ENCODE results near the gene BTNL9. TPM values are rescaled to one million over a fixed set of nuclear protein-coding genes. Genes with fewer than 3 reads are reported as not detected.
"Not testable (repeated sequence)": the region's sequence is repeated elsewhere in the genome, so short reads cannot be mapped to it uniquely, and the experiment has no call there.

Gene BTNL9
- total RNA-seq, 1 donor from 2014 or later = under 0.01 TPM

GRCh38 chr5:181060924-181061323 lies 20.9 kb downstream of the BTNL9 start:
- no peak for DNase-seq (ENCODE audit: low read depth in 2 of 2)

GRCh38 chr5:181061645-181062044 lies 21.6 kb downstream of the BTNL9 start:
- no peak for DNase-seq (ENCODE audit: low read depth in 2 of 2)

GRCh38 chr5:181062631-181063030 lies 22.6 kb downstream of the BTNL9 start:
- no peak for DNase-seq (ENCODE audit: low read depth in 2 of 2)

- no peak for DNase-seq (ENCODE audit: low read depth in 2 of 2)
Observed at GRCh38 chr5:181063514-181063913, 23.4 kb downstream of the BTNL9 start.

- DNase-seq (ENCODE audit: low read depth in 2 of 2) = no peak
Observed at GRCh38 chr5:181064987-181065386, 24.9 kb downstream of the BTNL9 start.

GRCh38 chr5:181069767-181070491 lies 29.9 kb downstream of the BTNL9 start:
- DNase-seq (ENCODE audit: low read depth in 2 of 2) = peak in 1 of 2 donors; percentile 10

GRCh38 chr5:181070523-181070922 lies 30.5 kb downstream of the BTNL9 start:
- DNase-seq (ENCODE audit: low read depth in 2 of 2) = no peak

GRCh38 chr5:181071257-181071656 lies 31.2 kb downstream of the BTNL9 start:
- no peak for DNase-seq (ENCODE audit: low read depth in 2 of 2)

GRCh38 chr5:181076920-181077319 lies 36.9 kb downstream of the BTNL9 start:
- DNase-seq (ENCODE audit: low read depth in 2 of 2) = no peak

- no peak for DNase-seq (ENCODE audit: low read depth in 2 of 2)
Observed at GRCh38 chr5:181081989-181082388, 41.9 kb downstream of the BTNL9 start.

GRCh38 chr5:181084621-181085195 lies 44.6 kb downstream of the BTNL9 start:
- DNase-seq (ENCODE audit: low read depth in 2 of 2) = no peak

- no peak for DNase-seq (ENCODE audit: low read depth in 2 of 2)
Observed at GRCh38 chr5:181086026-181086883, 46.2 kb downstream of the BTNL9 start.

GRCh38 chr5:181086884-181087205 lies 46.8 kb downstream of the BTNL9 start:
- no peak for DNase-seq (ENCODE audit: low read depth in 2 of 2)

- DNase-seq (ENCODE audit: low read depth in 2 of 2) = no peak
Observed at GRCh38 chr5:181087309-181087708, 47.2 kb downstream of the BTNL9 start.

GRCh38 chr5:181088289-181088688 lies 48.2 kb downstream of the BTNL9 start:
- DNase-seq (ENCODE audit: low read depth in 2 of 2) = peak; percentile 11 to 13

- no peak for DNase-seq (ENCODE audit: low read depth in 2 of 2)
Observed at GRCh38 chr5:181092428-181092827, 52.4 kb downstream of the BTNL9 start.

- not testable (repeated sequence) for DNase-seq (ENCODE audit: low read depth in 2 of 2)
Observed at GRCh38 chr5:181095162-181095561, 55.1 kb downstream of the BTNL9 start.

GRCh38 chr5:181096721-181097382 lies 56.8 kb downstream of the BTNL9 start:
- not testable (repeated sequence) for DNase-seq (ENCODE audit: low read depth in 2 of 2)

GRCh38 chr5:181097383-181097753 lies 57.3 kb downstream of the BTNL9 start:
- not testable (repeated sequence) for DNase-seq (ENCODE audit: low read depth in 2 of 2)

- DNase-seq (ENCODE audit: low read depth in 2 of 2) = not testable (repeated sequence)
Observed at GRCh38 chr5:181097759-181098491, 57.9 kb downstream of the BTNL9 start.
